WTC11 (cell line): ENCODE results near the gene SYTL2. TPM values are rescaled to one million over a fixed set of nuclear protein-coding genes. Genes with fewer than 3 reads are reported as not detected.
A peak's percentile ranks its signal among the peaks of the same experiment; 100 is the strongest.

ENCODE experiments used
- ATAC-seq: fragments of 200-7000 bp; cut with Tn5 transposase; 2 replicates; pipeline ENCODE4 v1.10.0; 2021; ENCODE audit warnings: mild to moderate bottlenecking, moderate library complexity
- CTCF ChIA-PET: fragments of 300-600 bp; sonication (Branson Sonifier 250); formaldehyde crosslinking; loops from one replicate; lab custom pipeline; 2021; ENCODE audit warnings: antibody characterized with exemption; lab: Charles Lee
- POLR2A ChIA-PET: fragments of 350-600 bp; sonication (Branson Sonifier 250); formaldehyde crosslinking; loops from one replicate; lab custom pipeline; 2021; ENCODE audit warnings: antibody characterized with exemption; lab: Charles Lee
- DNase-seq: peaks from one replicate; pipeline ENCODE4 v3.0.0; 2021; ENCODE audit warnings: low spot score
- H3K27ac Mint-ChIP-seq: 2 replicates; pipeline ENCODE4 v1.8.0; 2021; ENCODE audit warnings: mixed read lengths
- H3K27me3 Mint-ChIP-seq: 2 replicates; pipeline ENCODE4 v1.8.0; 2021; ENCODE audit warnings: low read depth, mild to moderate bottlenecking, moderate library complexity, mixed read lengths
- H3K36me3 Mint-ChIP-seq: 2 replicates; pipeline ENCODE4 v1.8.0; 2021; ENCODE audit warnings: mixed read lengths
- H3K4me1 Mint-ChIP-seq: 2 replicates; pipeline ENCODE4 v1.8.0; 2022; ENCODE audit warnings: mixed read lengths
- H3K4me3 Mint-ChIP-seq: 2 replicates; pipeline ENCODE4 v1.8.0; 2021; ENCODE audit warnings: mild to moderate bottlenecking, moderate library complexity, mixed read lengths
- H3K9me3 Mint-ChIP-seq: 2 replicates; pipeline ENCODE4 v1.8.0; 2021; ENCODE audit warnings: mixed read lengths
- ARID4B ChIP-seq: sonication (generic); formaldehyde crosslinking; IDR thresholded peaks from 2 replicates; pipeline ENCODE4 v1.8.0; 2023; ENCODE audit warnings: missing genetic modification reagents, mild to moderate bottlenecking, borderline replicate concordance
- CBFB ChIP-seq: sonication (generic); formaldehyde crosslinking; IDR thresholded peaks from 2 replicates; pipeline ENCODE4 v1.8.1; 2022; ENCODE audit warnings: mild to moderate bottlenecking, low read depth, missing genetic modification reagents
- CDX4 ChIP-seq: fragments of 250-450 bp; sonication (Bioruptor Pico); IDR thresholded peaks from 2 replicates; pipeline ENCODE4 v1.9.0; 2021; ENCODE audit warnings: moderate library complexity, mild to moderate bottlenecking, inconsistent platforms, borderline replicate concordance
- CREM ChIP-seq: sonication (generic); formaldehyde crosslinking; IDR thresholded peaks from 2 replicates; pipeline ENCODE4 v1.8.1; 2022; ENCODE audit warnings: mild to moderate bottlenecking, missing genetic modification reagents, moderate library complexity
- EMX1 ChIP-seq: fragments of 250-450 bp; sonication (Bioruptor Pico); IDR thresholded peaks from 2 replicates; pipeline ENCODE4 v1.8.0; 2021; ENCODE audit warnings: mild to moderate bottlenecking
- FOXP1 ChIP-seq: sonication (generic); formaldehyde crosslinking; IDR thresholded peaks from 2 replicates; pipeline ENCODE4 v1.8.0; 2022; ENCODE audit warnings: missing genetic modification reagents, mild to moderate bottlenecking, moderate library complexity, borderline replicate concordance
- HMGXB4 ChIP-seq: sonication (generic); formaldehyde crosslinking; IDR thresholded peaks from 2 replicates; pipeline ENCODE4 v1.8.1; 2023; ENCODE audit warnings: mild to moderate bottlenecking, moderate library complexity, missing genetic modification reagents
- JAZF1 ChIP-seq: fragments of 250-450 bp; sonication (Bioruptor Pico); IDR thresholded peaks from 2 replicates; pipeline ENCODE4 v1.9.0; 2021; ENCODE audit warnings: moderate library complexity, mild to moderate bottlenecking, inconsistent platforms
- NFE2L1 ChIP-seq: sonication (generic); formaldehyde crosslinking; IDR thresholded peaks from 2 replicates; pipeline ENCODE4 v1.8.1; 2023; ENCODE audit warnings: missing genetic modification reagents
- NR3C1 ChIP-seq: sonication (generic); formaldehyde crosslinking; conservative IDR thresholded peaks from 2 replicates; pipeline ENCODE4 v1.8.1; 2023; ENCODE audit warnings: low read depth, mild to moderate bottlenecking, missing genetic modification reagents
- OVOL2 ChIP-seq: fragments of 250-450 bp; sonication (Bioruptor Pico); IDR thresholded peaks from 2 replicates; pipeline ENCODE4 v1.9.0; 2021; ENCODE audit warnings: mild to moderate bottlenecking, borderline replicate concordance
- RELA ChIP-seq: sonication (generic); formaldehyde crosslinking; IDR thresholded peaks from 2 replicates; pipeline ENCODE4 v1.8.1; 2022; ENCODE audit warnings: missing genetic modification reagents, mild to moderate bottlenecking, borderline replicate concordance
- ZBTB21 ChIP-seq: sonication (generic); formaldehyde crosslinking; IDR thresholded peaks from 2 replicates; pipeline ENCODE4 v1.8.1; 2023; ENCODE audit warnings: mild to moderate bottlenecking, missing genetic modification reagents, borderline replicate concordance
- ZBTB43 ChIP-seq: sonication (generic); formaldehyde crosslinking; IDR thresholded peaks from 2 replicates; pipeline ENCODE4 v1.8.1; 2023; ENCODE audit warnings: mild to moderate bottlenecking, missing genetic modification reagents
- ZNF219 ChIP-seq: sonication (generic); formaldehyde crosslinking; IDR thresholded peaks from 2 replicates; pipeline ENCODE4 v1.8.0; 2023; ENCODE audit warnings: missing genetic modification reagents, mild to moderate bottlenecking, borderline replicate concordance
- ZNF281 ChIP-seq: sonication (generic); formaldehyde crosslinking; IDR thresholded peaks from 2 replicates; pipeline ENCODE4 v1.8.0; 2023; ENCODE audit warnings: mild to moderate bottlenecking, missing genetic modification reagents
- ZNF317 ChIP-seq: sonication (generic); formaldehyde crosslinking; IDR thresholded peaks from 2 replicates; pipeline ENCODE4 v1.8.1; 2023; ENCODE audit warnings: low read depth, mild to moderate bottlenecking, moderate library complexity, missing genetic modification reagents, borderline replicate concordance
- ZNF416 ChIP-seq: fragments of 250-450 bp; sonication (Bioruptor Pico); IDR thresholded peaks from 2 replicates; pipeline ENCODE4 v1.9.0; 2021; ENCODE audit warnings: mild to moderate bottlenecking, inconsistent platforms
- total RNA-seq: library from RNA; stranded (reverse); gene quantifications from 3 replicates; pipeline ENCODE4 v1.2.3, GENCODE V29; 2021
- TF ChIP-seq, protein P1 (sequence below): fragments of 250-450 bp; sonication (Bioruptor Pico); IDR thresholded peaks from 2 replicates; pipeline ENCODE4 v1.9.0; 2021; ENCODE audit warnings: mild to moderate bottlenecking
- TF ChIP-seq, protein P2 (sequence below): sonication (generic); formaldehyde crosslinking; conservative IDR thresholded peaks from 2 replicates; pipeline ENCODE4 v1.8.1; 2022; ENCODE audit warnings: mild to moderate bottlenecking, missing genetic modification reagents

Gene SYTL2
- total RNA-seq, 1 experiment from 2014 or later, result 7.1 TPM

- Mint-ChIP-seq H3K27me3 (peaks cover 2% of the 10 kb centered on the region; the same call in 1 of the 2 replicates), H3K9me3 (peaks cover 23% of the 10 kb centered on the region), H3K36me3 (peaks cover 9% of the 10 kb centered on the region), H3K27ac (no peak overlapping the region), H3K4me1 (no peaks in the 10 kb centered on the region), H3K4me3 (no peak overlapping the region)
- peak; percentile 81 for ATAC-seq
- no peak for DNase-seq
- ChIA-PET POLR2A (interaction anchor here (1.2 kb wide), 1 partner anchor 70 kb away, joined by 3 read pairs; the partner anchor contains the start of gene CCDC83), CTCF (no interaction called here)
- TF ChIP-seq JAZF1, result no peak
- no peak for TF ChIP-seq RELA (CRISPR knock-in tag)
- no peak for TF ChIP-seq EMX1 (CRISPR knock-in tag)
- no peak for TF ChIP-seq ZBTB21 (CRISPR knock-in tag)
- TF ChIP-seq FOXP1 (CRISPR knock-in tag), result no peak
- no peak for TF ChIP-seq OVOL2
- TF ChIP-seq CREM (CRISPR knock-in tag), result no peak
- no peak for TF ChIP-seq CDX4 (CRISPR knock-in tag)
- no peak for TF ChIP-seq ZNF219
- no peak for TF ChIP-seq HMGXB4
- TF ChIP-seq ZNF416, result no peak
- no peak for TF ChIP-seq NFE2L1 (CRISPR knock-in tag)
- no peak for TF ChIP-seq ZBTB43 (CRISPR knock-in tag)
- no peak for TF ChIP-seq NR3C1 (CRISPR knock-in tag)
- TF ChIP-seq ZNF281, result no peak
- no peak for TF ChIP-seq ZNF317 (CRISPR knock-in tag)
- TF ChIP-seq, protein P1, sequence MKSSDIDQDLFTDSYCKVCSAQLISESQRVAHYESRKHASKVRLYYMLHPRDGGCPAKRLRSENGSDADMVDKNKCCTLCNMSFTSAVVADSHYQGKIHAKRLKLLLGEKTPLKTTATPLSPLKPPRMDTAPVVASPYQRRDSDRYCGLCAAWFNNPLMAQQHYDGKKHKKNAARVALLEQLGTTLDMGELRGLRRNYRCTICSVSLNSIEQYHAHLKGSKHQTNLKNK, result no peak
- TF ChIP-seq CBFB, result no peak
- TF ChIP-seq, protein P2, sequence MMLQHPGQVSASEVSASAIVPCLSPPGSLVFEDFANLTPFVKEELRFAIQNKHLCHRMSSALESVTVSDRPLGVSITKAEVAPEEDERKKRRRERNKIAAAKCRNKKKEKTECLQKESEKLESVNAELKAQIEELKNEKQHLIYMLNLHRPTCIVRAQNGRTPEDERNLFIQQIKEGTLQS (CRISPR knock-in tag), result no peak
- TF ChIP-seq ARID4B (CRISPR knock-in tag), result no peak
- TF ChIP-seq, all 79 proteins: peak for 0
These were observed 26.3 kb downstream of the SYTL2 start for GRCh38 chr11:85784480-85785265.
